ENCODE results near the gene HIVEP1. TPM values are rescaled to one million over a fixed set of nuclear protein-coding genes. Genes with fewer than 3 reads are reported as not detected.

Gene HIVEP1
- total RNA-seq, 2 experiments from 2014 or later: 22.1 to 22.6 TPM

DNA sequence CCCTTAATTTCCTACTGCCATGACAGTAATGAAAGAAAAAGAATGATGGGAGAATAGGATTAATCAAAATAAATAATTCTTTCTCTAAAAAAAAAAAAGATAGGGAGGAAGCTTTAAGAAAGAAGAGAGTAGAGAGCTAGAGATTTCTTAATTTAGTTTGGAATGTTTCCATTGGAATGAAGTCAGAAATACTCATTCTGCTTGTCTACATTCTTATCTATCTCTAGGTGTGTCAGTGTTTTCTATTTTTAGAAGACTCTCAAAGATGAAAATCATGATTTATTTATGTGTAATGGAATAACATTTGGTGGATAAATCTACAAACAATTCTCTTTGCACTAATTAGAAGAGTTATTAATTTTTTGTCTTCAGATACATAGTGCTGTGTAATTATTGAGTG lies 38.0 kb upstream of the HIVEP1 start:
- Histone ChIP-seq H3K79me2 (ENCODE audit: insufficient read depth, low read depth, low read length) (no peaks in the 10 kb centered on the region), H3K4me1 (ENCODE audit: insufficient read depth, low read length, poor library complexity, severe bottlenecking) (no peaks in the 10 kb centered on the region), H3K36me3 (ENCODE audit: insufficient read depth, low read length) (no peaks in the 10 kb centered on the region), H3K9me2 (ENCODE audit: insufficient read depth, low read length) (no peaks in the 10 kb centered on the region), H3K4me3 (ENCODE audit: low read depth, low read length, poor library complexity, severe bottlenecking) (no peak overlapping the region), H4K20me1 (ENCODE audit: insufficient read depth, low read length) (no peaks in the 10 kb centered on the region), H3K4me2 (ENCODE audit: low read length) (no peak overlapping the region), H2AFZ (ENCODE audit: low read length) (no peak overlapping the region), H3K27ac (ENCODE audit: low read depth, low read length, poor library complexity, severe bottlenecking) (no peak overlapping the region), H3K9me3 (ENCODE audit: low read length) (no peaks in the 10 kb centered on the region)
- CTCF ChIA-PET (ENCODE audit: unreplicated experiment): no interaction called here
- intact Hi-C loops (cut with micrococcal nuclease; ENCODE audit: unreplicated experiment): no loop called here
- POLR2A ChIA-PET: interaction anchor here (0.5 to 1.6 kb wide), 2 partner anchors 18 to 640 kb away, joined by 3 to 4 read pairs; no protein-coding TSS in a partner anchor
- BruUV-seq (replicated peaks): no TSS peak
- no peak for DNase-seq (ENCODE audit: low spot score)
- TF ChIP-seq, protein P1, sequence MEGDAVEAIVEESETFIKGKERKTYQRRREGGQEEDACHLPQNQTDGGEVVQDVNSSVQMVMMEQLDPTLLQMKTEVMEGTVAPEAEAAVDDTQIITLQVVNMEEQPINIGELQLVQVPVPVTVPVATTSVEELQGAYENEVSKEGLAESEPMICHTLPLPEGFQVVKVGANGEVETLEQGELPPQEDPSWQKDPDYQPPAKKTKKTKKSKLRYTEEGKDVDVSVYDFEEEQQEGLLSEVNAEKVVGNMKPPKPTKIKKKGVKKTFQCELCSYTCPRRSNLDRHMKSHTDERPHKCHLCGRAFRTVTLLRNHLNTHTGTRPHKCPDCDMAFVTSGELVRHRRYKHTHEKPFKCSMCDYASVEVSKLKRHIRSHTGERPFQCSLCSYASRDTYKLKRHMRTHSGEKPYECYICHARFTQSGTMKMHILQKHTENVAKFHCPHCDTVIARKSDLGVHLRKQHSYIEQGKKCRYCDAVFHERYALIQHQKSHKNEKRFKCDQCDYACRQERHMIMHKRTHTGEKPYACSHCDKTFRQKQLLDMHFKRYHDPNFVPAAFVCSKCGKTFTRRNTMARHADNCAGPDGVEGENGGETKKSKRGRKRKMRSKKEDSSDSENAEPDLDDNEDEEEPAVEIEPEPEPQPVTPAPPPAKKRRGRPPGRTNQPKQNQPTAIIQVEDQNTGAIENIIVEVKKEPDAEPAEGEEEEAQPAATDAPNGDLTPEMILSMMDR (conservative IDR thresholded peaks at IDR 0.05; ENCODE audit: low read length): no peak
- no peak for TF ChIP-seq EZH2phosphoT487 (IDR thresholded peaks at IDR 0.05; ENCODE audit: borderline replicate concordance, low read depth, low read length)

DNA sequence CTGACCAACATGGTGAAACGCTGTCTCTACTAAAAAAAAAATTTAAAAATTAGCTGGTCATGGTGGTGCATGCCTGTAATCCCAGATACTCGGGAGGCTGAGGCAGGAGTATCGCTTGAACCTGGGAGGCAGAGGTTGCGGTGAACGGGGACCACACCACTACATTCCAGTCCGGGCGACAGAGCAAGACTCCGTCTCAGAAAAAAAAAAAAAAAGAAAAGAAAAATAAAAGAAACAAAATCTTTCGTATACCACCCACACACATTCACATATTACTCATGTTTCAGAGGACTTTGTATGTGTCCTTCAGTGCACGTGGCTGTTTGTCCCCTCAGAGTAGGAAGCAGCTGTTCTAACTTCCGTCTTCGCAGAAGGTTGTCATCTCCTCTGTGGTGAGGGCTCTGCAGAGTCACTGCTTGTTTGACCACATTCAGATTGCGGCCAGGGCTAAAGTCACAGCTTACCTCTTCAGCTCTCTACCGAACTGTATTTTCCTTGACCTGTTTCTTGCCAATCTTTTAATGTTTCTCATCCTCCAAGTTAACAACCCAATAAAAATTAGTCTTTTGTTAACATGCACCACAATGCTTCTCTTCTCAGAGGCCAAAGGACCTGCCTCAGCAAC lies 36.6 kb upstream of the HIVEP1 start:
- no peak overlapping the region for H3K4me2 ChIP-seq (ENCODE audit: low read length)
- no peak overlapping the region for H3K4me3 ChIP-seq (ENCODE audit: low read depth, low read length, poor library complexity, severe bottlenecking)
- ChIA-PET CTCF (ENCODE audit: unreplicated experiment) (no interaction called here), POLR2A (interaction anchor here (1.6 kb wide), 1 partner anchor 17 kb away, joined by 4 read pairs; no protein-coding TSS in a partner anchor)
- no peaks in the 10 kb centered on the region for H3K9me2 ChIP-seq (ENCODE audit: insufficient read depth, low read length)
- no peaks in the 10 kb centered on the region for H3K4me1 ChIP-seq (ENCODE audit: insufficient read depth, low read length, poor library complexity, severe bottlenecking)
- no peaks in the 10 kb centered on the region for H3K9me3 ChIP-seq (ENCODE audit: low read length)
- no peak overlapping the region for H3K27ac ChIP-seq (ENCODE audit: low read depth, low read length, poor library complexity, severe bottlenecking)
- BruUV-seq (replicated peaks): no TSS peak
- H3K36me3 ChIP-seq (ENCODE audit: insufficient read depth, low read length): no peaks in the 10 kb centered on the region
- TF ChIP-seq EZH2phosphoT487 (IDR thresholded peaks at IDR 0.05; ENCODE audit: borderline replicate concordance, low read depth, low read length): no peak
- TF ChIP-seq, protein P1 (conservative IDR thresholded peaks at IDR 0.05; ENCODE audit: low read length): no peak
- H4K20me1 ChIP-seq (ENCODE audit: insufficient read depth, low read length): no peaks in the 10 kb centered on the region
- no peaks in the 10 kb centered on the region for H3K79me2 ChIP-seq (ENCODE audit: insufficient read depth, low read depth, low read length)
- H2AFZ ChIP-seq (ENCODE audit: low read length): no peak overlapping the region
- intact Hi-C loops (cut with micrococcal nuclease; ENCODE audit: unreplicated experiment): no loop called here
- no peak for DNase-seq (ENCODE audit: low spot score)

DNA sequence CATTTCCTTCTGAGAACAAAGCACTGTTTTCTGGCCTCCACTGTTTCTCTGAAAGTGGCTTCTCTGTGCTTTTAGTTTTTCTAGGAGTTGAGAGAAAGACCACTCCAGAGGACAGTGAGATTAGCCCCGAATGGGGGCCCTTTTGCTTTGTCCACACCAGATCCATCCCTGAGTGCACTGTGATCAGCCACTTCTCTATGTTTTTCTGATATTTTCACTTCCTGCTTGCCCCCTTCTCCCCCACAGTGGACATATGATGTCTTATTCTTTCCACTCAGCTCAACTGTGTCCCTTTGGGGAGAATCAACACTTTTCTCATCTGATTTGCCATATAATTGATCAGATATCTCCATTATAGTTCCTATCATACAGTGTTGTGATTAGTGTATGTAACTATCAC lies 35.6 kb upstream of the HIVEP1 start:
- H3K4me3 ChIP-seq (ENCODE audit: low read depth, low read length, poor library complexity, severe bottlenecking): no peak overlapping the region
- ChIA-PET CTCF (ENCODE audit: unreplicated experiment) (no interaction called here), POLR2A (no interaction called here)
- H3K9me3 ChIP-seq (ENCODE audit: low read length): no peaks in the 10 kb centered on the region
- no peak overlapping the region for H3K27ac ChIP-seq (ENCODE audit: low read depth, low read length, poor library complexity, severe bottlenecking)
- no peaks in the 10 kb centered on the region for H3K9me2 ChIP-seq (ENCODE audit: insufficient read depth, low read length)
- intact Hi-C loops (cut with micrococcal nuclease; ENCODE audit: unreplicated experiment): no loop called here
- no peaks in the 10 kb centered on the region for H3K4me1 ChIP-seq (ENCODE audit: insufficient read depth, low read length, poor library complexity, severe bottlenecking)
- no peaks in the 10 kb centered on the region for H3K79me2 ChIP-seq (ENCODE audit: insufficient read depth, low read depth, low read length)
- no peak for TF ChIP-seq EZH2phosphoT487 (IDR thresholded peaks at IDR 0.05; ENCODE audit: borderline replicate concordance, low read depth, low read length)
- TF ChIP-seq, protein P1 (conservative IDR thresholded peaks at IDR 0.05; ENCODE audit: low read length): no peak
- BruUV-seq (replicated peaks): no TSS peak
- H3K36me3 ChIP-seq (ENCODE audit: insufficient read depth, low read length): no peaks in the 10 kb centered on the region
- H3K4me2 ChIP-seq (ENCODE audit: low read length): no peak overlapping the region
- DNase-seq (ENCODE audit: low spot score): no peak
- H4K20me1 ChIP-seq (ENCODE audit: insufficient read depth, low read length): no peaks in the 10 kb centered on the region
- H2AFZ ChIP-seq (ENCODE audit: low read length): no peak overlapping the region; the same call in 1 of the 2 replicates
